OCI-M2 (cell line): ENCODE results near the gene TAF9.
"Not testable (repeated sequence)": the region's sequence is repeated elsewhere in the genome, so short reads cannot be mapped to it uniquely, and the experiment has no call there.

ENCODE experiments used
- DNase-seq: peaks from one replicate; lab custom pipeline; 2025; ENCODE audit not compliant: unreplicated experiment; lab: John Stamatoyannopoulos, UW

The TAF9 gene

GRCh38 chr5:69341520-69342161 lies 27.7 kb downstream of the TAF9 start:
- no peak for DNase-seq

DNA sequence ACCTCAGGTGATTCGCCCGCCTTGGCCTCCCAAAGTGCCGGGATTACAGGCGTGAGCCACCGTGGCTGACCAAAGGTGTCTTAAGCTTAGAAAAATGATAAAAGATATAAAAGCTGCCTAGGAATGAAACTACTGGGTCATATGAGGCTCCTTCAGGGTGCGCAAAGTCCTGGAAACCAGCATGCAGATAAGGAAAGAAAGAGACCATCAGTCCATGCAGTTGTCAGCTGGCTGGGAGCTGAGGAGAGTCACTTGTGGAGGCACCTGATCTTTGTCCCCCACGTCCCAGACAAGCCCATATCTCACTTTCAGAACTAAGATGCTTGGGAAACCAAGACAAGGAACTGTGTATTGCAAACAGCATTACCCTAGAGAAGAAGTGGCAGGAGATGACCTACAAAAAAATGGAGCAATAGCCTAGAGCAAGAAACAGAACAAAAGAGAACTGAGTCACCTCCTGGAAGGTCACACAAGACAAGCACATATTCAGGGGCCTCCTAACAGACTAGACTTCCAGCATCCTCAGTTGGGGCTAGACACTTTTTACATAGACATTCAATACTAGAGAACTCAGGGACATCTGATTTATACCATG lies 33.9 kb downstream of the TAF9 start:
- no peak for DNase-seq

GRCh38 chr5:69334793-69335268 lies 34.5 kb downstream of the TAF9 start:
- DNase-seq, result no peak

DNA sequence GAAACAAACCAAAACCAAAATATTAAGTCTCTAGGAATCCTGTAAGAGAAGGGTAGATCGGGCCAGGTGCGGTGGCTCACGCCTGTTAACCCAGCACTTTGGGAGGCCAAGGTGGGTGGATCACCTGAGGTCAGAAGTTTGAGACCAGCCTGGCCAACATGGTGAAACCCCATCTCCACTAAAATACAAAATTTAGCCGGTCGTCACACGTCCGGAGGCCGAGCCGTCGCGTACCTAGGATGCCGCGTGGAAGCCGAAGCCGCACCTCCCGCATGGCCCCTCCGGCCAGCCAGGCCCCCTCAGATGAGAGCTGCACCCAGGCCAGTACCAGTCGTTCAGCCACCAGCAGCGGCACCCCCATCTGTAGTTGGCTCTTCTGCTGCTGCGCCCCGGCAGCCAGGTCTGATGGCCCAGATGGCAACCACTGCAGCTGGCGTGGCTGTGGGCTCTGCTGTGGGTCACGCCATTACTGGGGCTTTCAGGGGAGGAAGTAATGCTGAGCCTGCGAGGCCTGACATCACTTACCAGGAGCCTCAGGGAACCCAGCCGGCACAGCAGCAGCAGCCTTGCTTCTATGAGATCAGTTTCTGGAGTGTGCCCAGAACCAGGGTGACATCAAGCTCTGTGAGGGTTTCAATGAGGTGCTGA lies 35.5 kb downstream of the TAF9 start:
- DNase-seq, result not testable (repeated sequence)

- DNase-seq, result no peak
These were observed 37.5 kb downstream of the TAF9 start for GRCh38 chr5:69331528-69332445.

DNA sequence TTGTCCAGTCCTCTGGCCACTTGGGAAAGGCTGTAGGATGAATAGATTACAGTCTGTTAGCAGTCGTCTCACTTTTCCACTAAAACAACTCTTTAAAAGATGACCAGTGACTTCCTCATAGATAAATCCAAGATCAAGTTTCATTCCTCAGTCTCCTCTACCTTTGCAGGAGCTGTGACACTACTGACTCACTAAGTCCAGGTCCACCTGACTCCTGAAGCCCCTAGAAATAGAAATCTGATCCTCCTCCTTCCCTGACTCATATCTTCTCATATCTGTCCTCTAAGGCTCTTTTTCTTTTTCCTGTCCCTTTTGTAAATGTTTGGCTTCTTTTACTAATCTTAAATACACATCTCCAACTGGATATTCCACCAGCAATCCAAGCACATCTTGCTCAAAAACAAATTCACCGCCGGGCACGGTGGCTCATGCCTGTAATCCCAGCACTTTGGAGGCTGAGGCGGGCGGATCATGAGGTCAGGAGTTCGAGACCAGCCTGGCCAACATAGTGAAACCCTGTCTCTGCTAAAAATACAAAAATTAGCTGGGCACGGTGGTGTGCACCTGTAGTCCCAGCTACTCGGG lies 39.3 kb downstream of the TAF9 start:
- DNase-seq, result no peak

GRCh38 chr5:69326365-69326764 lies 43.0 kb downstream of the TAF9 start:
- DNase-seq, result no peak

DNA sequence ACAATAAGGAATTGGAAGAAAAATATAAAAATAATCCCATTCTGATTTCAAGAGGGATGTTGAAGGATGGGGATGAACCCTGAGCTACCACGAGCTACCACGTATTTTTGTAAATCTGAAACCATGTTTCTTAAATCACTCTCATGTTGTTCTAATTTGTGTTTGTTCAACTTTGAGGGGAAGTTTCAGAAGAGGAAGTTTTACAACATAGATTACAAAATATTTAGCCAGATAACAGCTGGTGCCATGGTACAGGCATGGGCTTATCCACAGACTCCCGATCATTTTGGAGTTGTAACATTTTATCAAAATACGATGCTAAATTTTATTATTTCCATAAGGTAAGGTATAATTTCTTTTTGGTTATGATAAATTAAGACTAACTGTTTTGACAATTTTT lies 51.9 kb downstream of the TAF9 start:
- no peak for DNase-seq

DNA sequence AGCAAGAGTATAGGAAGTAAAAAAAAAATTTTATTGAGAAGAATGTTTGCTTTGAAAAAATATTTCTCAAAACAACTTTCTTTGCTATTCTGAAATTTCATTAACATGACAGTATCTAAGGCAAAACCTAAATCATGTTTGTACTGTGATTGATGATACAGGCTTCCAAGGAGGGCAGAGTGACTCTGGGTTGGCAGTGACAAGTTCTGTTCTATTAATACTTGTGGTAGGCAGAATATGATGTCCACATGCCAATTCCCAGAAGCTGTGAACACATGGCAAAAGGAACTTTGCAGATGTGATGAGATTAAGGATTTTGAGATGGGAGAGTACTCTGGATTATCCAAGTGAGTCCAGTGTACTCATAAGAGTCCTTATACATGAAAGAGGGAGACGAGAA lies 53.3 kb downstream of the TAF9 start:
- DNase-seq, result no peak
